ENCODE results near the gene SERPIND1. TPM values are rescaled to one million over a fixed set of nuclear protein-coding genes. Genes with fewer than 3 reads are reported as not detected.

Gene SERPIND1
- total and polyA plus RNA-seq, 2 experiments from 2014 or later: not detected

DNA sequence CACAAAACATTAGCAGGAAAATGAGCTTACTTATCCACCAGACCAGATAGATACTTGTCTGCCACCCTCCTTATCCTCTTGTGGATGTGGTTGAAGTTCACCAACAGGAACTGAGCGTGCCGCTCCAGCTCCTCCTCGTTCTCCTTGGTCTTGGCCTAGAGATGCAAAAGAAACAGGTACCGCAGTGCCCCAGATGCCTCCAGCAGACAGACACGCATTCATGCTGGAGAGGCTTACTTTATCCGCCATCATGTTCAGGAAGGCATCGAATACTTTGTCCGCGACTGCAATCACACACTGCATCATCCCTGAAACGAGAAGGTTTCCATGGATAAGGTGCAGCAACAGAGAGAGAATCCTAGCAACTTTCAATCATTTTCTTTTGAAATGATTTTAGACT is 21.0 kb upstream of the SERPIND1 start:
- no peak overlapping the region for H2AFZ ChIP-seq
- no peak overlapping the region for H3K27ac Mint-ChIP-seq
- no peaks in the 10 kb centered on the region for H3K9me3 Mint-ChIP-seq
- no peaks in the 10 kb centered on the region for H3K27me3 ChIP-seq (ENCODE audit: insufficient read depth)
- no peak overlapping the region for H3K4me2 ChIP-seq
- H4K20me1 ChIP-seq (replicated peaks; ENCODE audit: insufficient read depth): no peaks in the 10 kb centered on the region
- TF ChIP-seq, protein P1, sequence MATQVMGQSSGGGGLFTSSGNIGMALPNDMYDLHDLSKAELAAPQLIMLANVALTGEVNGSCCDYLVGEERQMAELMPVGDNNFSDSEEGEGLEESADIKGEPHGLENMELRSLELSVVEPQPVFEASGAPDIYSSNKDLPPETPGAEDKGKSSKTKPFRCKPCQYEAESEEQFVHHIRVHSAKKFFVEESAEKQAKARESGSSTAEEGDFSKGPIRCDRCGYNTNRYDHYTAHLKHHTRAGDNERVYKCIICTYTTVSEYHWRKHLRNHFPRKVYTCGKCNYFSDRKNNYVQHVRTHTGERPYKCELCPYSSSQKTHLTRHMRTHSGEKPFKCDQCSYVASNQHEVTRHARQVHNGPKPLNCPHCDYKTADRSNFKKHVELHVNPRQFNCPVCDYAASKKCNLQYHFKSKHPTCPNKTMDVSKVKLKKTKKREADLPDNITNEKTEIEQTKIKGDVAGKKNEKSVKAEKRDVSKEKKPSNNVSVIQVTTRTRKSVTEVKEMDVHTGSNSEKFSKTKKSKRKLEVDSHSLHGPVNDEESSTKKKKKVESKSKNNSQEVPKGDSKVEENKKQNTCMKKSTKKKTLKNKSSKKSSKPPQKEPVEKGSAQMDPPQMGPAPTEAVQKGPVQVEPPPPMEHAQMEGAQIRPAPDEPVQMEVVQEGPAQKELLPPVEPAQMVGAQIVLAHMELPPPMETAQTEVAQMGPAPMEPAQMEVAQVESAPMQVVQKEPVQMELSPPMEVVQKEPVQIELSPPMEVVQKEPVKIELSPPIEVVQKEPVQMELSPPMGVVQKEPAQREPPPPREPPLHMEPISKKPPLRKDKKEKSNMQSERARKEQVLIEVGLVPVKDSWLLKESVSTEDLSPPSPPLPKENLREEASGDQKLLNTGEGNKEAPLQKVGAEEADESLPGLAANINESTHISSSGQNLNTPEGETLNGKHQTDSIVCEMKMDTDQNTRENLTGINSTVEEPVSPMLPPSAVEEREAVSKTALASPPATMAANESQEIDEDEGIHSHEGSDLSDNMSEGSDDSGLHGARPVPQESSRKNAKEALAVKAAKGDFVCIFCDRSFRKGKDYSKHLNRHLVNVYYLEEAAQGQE (IDR thresholded peaks at IDR 0.05; ENCODE audit: unreplicated experiment): no peak
- TF ChIP-seq EZH2 (IDR thresholded peaks at IDR 0.05; ENCODE audit: low read depth, unreplicated experiment): no peak
- no peak for TF ChIP-seq NANOG (IDR thresholded peaks at IDR 0.05; ENCODE audit: borderline replicate concordance)
- TF ChIP-seq, protein P2, sequence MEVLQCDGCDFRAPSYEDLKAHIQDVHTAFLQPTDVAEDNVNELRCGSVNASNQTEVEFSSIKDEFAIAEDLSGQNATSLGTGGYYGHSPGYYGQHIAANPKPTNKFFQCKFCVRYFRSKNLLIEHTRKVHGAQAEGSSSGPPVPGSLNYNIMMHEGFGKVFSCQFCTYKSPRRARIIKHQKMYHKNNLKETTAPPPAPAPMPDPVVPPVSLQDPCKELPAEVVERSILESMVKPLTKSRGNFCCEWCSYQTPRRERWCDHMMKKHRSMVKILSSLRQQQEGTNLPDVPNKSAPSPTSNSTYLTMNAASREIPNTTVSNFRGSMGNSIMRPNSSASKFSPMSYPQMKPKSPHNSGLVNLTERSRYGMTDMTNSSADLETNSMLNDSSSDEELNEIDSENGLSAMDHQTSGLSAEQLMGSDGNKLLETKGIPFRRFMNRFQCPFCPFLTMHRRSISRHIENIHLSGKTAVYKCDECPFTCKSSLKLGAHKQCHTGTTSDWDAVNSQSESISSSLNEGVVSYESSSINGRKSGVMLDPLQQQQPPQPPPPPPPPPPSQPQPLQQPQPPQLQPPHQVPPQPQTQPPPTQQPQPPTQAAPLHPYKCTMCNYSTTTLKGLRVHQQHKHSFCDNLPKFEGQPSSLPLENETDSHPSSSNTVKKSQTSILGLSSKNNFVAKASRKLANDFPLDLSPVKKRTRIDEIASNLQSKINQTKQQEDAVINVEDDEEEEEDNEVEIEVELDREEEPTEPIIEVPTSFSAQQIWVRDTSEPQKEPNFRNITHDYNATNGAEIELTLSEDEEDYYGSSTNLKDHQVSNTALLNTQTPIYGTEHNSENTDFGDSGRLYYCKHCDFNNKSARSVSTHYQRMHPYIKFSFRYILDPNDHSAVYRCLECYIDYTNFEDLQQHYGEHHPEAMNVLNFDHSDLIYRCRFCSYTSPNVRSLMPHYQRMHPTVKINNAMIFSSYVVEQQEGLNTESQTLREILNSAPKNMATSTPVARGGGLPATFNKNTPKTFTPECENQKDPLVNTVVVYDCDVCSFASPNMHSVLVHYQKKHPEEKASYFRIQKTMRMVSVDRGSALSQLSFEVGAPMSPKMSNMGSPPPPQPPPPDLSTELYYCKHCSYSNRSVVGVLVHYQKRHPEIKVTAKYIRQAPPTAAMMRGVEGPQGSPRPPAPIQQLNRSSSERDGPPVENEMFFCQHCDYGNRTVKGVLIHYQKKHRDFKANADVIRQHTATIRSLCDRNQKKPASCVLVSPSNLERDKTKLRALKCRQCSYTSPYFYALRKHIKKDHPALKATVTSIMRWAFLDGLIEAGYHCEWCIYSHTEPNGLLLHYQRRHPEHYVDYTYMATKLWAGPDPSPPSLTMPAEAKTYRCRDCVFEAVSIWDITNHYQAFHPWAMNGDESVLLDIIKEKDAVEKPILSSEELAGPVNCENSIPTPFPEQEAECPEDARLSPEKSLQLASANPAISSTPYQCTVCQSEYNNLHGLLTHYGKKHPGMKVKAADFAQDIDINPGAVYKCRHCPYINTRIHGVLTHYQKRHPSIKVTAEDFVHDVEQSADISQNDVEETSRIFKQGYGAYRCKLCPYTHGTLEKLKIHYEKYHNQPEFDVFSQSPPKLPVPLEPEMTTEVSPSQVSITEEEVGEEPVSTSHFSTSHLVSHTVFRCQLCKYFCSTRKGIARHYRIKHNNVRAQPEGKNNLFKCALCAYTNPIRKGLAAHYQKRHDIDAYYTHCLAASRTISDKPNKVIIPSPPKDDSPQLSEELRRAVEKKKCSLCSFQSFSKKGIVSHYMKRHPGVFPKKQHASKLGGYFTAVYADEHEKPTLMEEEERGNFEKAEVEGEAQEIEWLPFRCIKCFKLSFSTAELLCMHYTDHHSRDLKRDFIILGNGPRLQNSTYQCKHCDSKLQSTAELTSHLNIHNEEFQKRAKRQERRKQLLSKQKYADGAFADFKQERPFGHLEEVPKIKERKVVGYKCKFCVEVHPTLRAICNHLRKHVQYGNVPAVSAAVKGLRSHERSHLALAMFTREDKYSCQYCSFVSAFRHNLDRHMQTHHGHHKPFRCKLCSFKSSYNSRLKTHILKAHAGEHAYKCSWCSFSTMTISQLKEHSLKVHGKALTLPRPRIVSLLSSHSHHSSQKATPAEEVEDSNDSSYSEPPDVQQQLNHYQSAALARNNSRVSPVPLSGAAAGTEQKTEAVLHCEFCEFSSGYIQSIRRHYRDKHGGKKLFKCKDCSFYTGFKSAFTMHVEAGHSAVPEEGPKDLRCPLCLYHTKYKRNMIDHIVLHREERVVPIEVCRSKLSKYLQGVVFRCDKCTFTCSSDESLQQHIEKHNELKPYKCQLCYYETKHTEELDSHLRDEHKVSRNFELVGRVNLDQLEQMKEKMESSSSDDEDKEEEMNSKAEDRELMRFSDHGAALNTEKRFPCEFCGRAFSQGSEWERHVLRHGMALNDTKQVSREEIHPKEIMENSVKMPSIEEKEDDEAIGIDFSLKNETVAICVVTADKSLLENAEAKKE (CRISPR knock-in tag; IDR thresholded peaks at IDR 0.05): no peak
- TF ChIP-seq POLR2AphosphoS5 (IDR thresholded peaks at IDR 0.05; ENCODE audit: low read depth): no peak
- TF ChIP-seq ZNF114 (CRISPR knock-in tag; IDR thresholded peaks at IDR 0.05): no peak
- TF ChIP-seq STAT1 (IDR thresholded peaks at IDR 0.05; ENCODE audit: unreplicated experiment): no peak
- no peak for TF ChIP-seq ZNF331 (CRISPR knock-in tag; IDR thresholded peaks at IDR 0.05; ENCODE audit: low read depth)
- TF ChIP-seq, protein P3, sequence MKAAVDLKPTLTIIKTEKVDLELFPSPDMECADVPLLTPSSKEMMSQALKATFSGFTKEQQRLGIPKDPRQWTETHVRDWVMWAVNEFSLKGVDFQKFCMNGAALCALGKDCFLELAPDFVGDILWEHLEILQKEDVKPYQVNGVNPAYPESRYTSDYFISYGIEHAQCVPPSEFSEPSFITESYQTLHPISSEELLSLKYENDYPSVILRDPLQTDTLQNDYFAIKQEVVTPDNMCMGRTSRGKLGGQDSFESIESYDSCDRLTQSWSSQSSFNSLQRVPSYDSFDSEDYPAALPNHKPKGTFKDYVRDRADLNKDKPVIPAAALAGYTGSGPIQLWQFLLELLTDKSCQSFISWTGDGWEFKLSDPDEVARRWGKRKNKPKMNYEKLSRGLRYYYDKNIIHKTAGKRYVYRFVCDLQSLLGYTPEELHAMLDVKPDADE (IDR thresholded peaks at IDR 0.05): no peak
- no peak for TF ChIP-seq CREB1 (CRISPR knock-in tag; IDR thresholded peaks at IDR 0.05; ENCODE audit: low read depth)
- no peak for TF ChIP-seq EZH2phosphoT487 (IDR thresholded peaks at IDR 0.05; ENCODE audit: unreplicated experiment)
- no peak for TF ChIP-seq JUNB (IDR thresholded peaks at IDR 0.05; ENCODE audit: unreplicated experiment)
- H3K4me3 ChIP-seq: no peak overlapping the region
- ATAC-seq (no peak), DNase-seq (ENCODE audit: low spot score) (no peak)
- H3F3A ChIP-seq (replicated peaks; ENCODE audit: low read depth): no peaks in the 10 kb centered on the region
- no peaks in the 10 kb centered on the region for H3K4me1 Mint-ChIP-seq
- H3K27ac ChIP-seq (ENCODE audit: low read depth): no peak overlapping the region
- no peaks in the 10 kb centered on the region; the same call in 2 of the 3 replicates for H3K36me3 Mint-ChIP-seq (ENCODE audit: low read depth)
- H3K4me3 Mint-ChIP-seq: no peak overlapping the region
- peaks cover 10% of the 10 kb centered on the region for H3K27me3 Mint-ChIP-seq (ENCODE audit: insufficient read depth, low read depth, poor library complexity)
- H3K79me2 ChIP-seq (replicated peaks; ENCODE audit: insufficient read depth): no peaks in the 10 kb centered on the region
- no peaks in the 10 kb centered on the region for H3K9me2 ChIP-seq (ENCODE audit: insufficient read depth)
- no peaks in the 10 kb centered on the region for H3K36me3 ChIP-seq (ENCODE audit: insufficient read depth)
- H3K4me1 ChIP-seq (ENCODE audit: insufficient read depth): no peaks in the 10 kb centered on the region

Measured in GM23338 (cell line).